OCI-LY1 (cell line): ENCODE measurements around the gene CNOT2.

Source experiments
- CTCF ChIP-seq: fragments of 200-600 bp; sonication (generic), shearing (Covaris generic); IDR thresholded peaks from 2 replicates; pipeline ENCODE4 v1.5.1; 2017; ENCODE audit warnings: mild to moderate bottlenecking, antibody characterized with exemption, low read length, moderate library complexity, mixed read lengths
- EZH2 ChIP-seq: fragments of 200-600 bp; sonication (generic), shearing (Covaris generic); IDR thresholded peaks from 2 replicates; pipeline ENCODE4 v1.8.0; 2017; ENCODE audit warnings: borderline replicate concordance, mixed run types, mild to moderate bottlenecking, antibody characterized with exemption, low read length, moderate library complexity, mixed read lengths

GRCh38 chr12:70242695-70243509, at the start of gene CNOT2:
- TF ChIP-seq CTCF (no peak), EZH2 (no peak)
